Measurements from ENCODE around the gene RHBG.
"Not testable (repeated sequence)": the region's sequence is repeated elsewhere in the genome, so short reads cannot be mapped to it uniquely, and the experiment has no call there.

Gene RHBG, protein sequence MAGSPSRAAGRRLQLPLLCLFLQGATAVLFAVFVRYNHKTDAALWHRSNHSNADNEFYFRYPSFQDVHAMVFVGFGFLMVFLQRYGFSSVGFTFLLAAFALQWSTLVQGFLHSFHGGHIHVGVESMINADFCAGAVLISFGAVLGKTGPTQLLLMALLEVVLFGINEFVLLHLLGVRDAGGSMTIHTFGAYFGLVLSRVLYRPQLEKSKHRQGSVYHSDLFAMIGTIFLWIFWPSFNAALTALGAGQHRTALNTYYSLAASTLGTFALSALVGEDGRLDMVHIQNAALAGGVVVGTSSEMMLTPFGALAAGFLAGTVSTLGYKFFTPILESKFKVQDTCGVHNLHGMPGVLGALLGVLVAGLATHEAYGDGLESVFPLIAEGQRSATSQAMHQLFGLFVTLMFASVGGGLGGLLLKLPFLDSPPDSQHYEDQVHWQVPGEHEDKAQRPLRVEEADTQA

DNA sequence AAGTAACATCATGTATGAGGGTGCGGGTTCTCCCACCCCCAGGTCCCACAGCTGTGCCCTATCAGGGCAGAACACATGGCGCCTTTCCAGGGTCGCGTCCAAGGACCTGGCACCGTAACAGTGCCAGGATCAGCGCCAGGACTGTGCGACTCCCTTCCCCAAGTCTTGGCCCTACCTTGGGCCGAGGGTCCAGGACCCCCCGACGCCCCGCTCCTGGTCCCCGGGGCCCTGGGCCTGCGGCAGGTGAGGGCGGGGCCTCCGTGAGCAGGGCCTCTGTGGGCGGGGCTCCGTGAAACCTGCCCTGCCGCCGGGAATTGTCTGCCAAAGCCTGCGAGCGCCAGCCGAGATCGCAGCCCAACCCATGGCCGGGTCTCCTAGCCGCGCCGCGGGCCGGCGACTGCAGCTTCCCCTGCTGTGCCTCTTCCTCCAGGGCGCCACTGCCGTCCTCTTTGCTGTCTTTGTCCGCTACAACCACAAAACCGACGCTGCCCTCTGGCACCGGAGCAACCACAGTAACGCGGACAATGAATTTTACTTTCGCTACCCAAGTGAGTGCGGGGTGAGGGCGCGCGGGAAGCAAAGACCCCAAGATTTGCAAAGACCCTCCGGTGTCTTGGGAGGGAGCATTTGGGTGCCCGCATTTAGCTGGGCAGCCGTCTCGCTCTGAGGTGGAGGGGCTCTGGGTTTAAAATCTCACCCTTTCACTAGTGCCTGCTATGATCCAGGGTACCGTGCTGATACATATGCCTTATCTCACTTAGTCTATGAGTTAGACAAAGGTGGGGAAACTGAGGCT lies at the start of gene RHBG:
Gene RHBG, plus strand, starts transcription at position 323 of the 796 bp plus-strand sequence. Its CDS starts 39 bp downstream, at position 362.
- DNase-seq (ENCODE audit: low spot score) = no peak

- no peak for DNase-seq (ENCODE audit: low spot score)
These were observed 49.3 kb upstream of the RHBG start for GRCh38 chr1:156319664-156320063.

GRCh38 chr1:156320560-156320959 lies 48.5 kb upstream of the RHBG start:
- no peak for DNase-seq (ENCODE audit: low spot score)

GRCh38 chr1:156323179-156323578 lies 45.8 kb upstream of the RHBG start:
- not testable (repeated sequence) for DNase-seq (ENCODE audit: low spot score)

- DNase-seq (ENCODE audit: low spot score) = no peak
These were observed 32.8 kb upstream of the RHBG start for GRCh38 chr1:156336242-156336641.

DNA sequence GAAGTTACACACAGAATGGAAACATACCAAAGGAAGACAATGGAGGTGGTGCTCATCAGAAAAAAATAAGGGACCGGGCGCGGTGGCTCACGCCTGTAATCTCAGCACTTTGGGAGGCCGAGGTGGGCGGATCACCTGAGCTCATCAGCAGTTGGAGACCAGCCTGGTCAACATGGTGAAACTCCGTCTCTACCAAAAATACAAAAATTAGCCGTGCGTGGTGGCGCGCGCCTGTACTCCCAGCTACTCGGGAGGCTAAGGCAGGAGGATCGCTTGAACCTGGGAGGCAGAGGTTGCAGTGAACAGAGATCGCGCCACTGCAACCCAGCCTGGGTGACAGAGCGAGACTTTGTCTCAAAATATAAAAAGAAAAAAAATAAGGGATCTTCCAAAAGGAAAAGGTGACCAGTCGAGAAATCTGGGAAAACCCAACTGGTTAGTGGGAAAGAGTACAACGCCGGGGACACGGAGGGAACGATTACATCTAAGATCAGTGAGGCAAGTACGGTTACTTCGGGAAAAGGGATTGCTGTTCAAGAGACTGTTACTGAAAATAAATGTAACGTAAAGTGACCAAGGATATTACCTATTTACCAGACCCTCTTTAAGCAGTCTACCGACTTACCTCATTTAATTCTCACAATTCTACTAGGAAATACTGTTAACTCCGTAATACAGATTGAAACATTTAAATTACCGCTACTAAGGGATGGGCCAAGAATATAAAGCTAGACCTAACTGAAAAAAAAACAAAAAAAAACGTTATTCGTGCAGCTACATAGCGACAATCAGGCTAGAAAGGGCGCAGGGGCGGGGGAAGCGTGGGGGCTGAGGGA lies 31.7 kb upstream of the RHBG start:
- no peak for DNase-seq (ENCODE audit: low spot score)

- DNase-seq (ENCODE audit: low spot score) = no peak
These were observed 31.2 kb upstream of the RHBG start for GRCh38 chr1:156337888-156338179.

GRCh38 chr1:156338180-156338976 lies 30.6 kb upstream of the RHBG start, which contains the start of the genes CCT3 and TSACC:
TSS of gene CCT3 (minus strand) at chr1:156338292. CDS start at chr1:156338184, 108 bp downstream.
TSS of gene TSACC (plus strand) at chr1:156338526. CDS start at chr1:156339758, 1,232 bp downstream.
- DNase-seq (ENCODE audit: low spot score) = peak; percentile 100

DNA sequence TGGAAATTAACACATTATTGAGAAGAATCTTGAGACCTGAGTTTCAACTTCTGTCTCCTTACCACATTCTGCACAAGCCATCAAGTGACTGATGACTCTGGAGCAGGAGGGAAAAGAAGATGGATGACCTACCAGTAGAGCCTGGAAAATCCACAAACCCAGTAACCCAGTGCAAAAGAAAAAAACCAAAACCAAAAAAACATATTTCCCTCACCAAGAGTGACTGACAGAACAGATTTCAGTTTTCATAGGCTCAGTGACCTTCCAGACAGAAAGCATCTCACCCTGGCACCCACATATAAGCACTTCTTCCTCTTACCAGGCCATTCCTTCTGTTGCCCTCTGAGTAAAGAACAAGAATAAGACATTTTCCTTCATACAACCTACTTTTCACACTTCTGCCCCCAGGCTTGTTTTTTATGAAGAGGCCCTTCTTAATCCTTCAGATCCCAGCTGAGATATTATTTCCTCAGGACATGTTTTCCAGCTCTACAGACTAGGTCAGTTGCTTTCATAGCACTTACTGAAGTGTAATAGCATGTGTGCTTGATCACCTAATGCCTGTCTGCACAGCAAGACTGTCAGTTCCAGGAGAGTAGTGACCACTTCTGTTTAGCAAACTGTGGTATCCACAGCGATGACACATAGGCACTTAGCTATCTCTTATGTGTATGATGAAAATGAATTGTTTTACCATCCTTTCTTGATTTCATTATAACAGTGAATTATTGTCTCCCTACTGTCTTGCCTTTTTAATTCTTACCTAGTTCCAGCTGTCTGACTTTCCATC lies 26.6 kb upstream of the RHBG start:
- peak; percentile 1 for DNase-seq (ENCODE audit: low spot score)

DNA sequence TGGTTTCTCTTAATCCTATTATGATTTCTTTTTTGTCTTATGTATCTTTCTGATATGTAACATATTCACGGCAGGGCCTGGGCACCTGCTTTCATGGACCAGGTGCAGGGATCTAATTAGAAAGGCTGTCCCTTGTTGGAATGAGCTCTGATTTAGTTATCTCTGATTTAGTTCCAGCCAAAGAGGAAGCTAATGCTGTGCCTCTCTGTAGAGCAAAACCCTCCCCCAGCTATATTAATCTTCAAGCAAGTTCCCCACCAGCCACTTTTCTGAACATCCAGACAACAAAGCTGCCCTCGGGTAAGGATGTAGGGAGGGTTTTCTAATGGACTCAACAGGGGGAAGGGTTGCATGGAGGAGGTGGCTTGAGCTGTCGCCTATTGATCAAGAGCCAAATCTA lies 24.6 kb upstream of the RHBG start:
- no peak for DNase-seq (ENCODE audit: low spot score)

GRCh38 chr1:156346035-156346434 lies 23.0 kb upstream of the RHBG start:
- DNase-seq (ENCODE audit: low spot score) = not testable (repeated sequence)

GRCh38 chr1:156346636-156347035 lies 22.4 kb upstream of the RHBG start:
- no peak for DNase-seq (ENCODE audit: low spot score)

DNA sequence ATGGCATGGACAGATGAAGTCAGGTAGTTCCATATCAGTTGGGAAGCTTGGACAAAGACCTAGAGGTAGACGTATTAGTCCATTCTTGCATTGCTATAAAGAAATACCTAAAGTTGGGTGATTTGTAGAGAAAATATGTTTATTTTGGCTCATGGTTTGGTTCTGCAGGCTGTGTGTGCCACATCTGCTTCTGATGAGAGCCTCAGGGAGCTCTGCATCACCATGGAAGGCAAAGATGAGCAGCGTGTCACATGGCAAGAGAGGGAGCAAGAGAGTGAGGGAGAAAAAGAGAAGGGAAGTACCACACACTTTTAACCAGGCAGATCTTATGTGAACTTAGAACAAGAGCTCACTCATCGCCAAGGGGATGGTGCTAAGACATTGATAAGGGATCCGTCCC lies 21.7 kb upstream of the RHBG start:
- peak; percentile 4 for DNase-seq (ENCODE audit: low spot score)

GRCh38 chr1:156352481-156352880 lies 16.5 kb upstream of the RHBG start:
- not testable (repeated sequence) for DNase-seq (ENCODE audit: low spot score)

DNA sequence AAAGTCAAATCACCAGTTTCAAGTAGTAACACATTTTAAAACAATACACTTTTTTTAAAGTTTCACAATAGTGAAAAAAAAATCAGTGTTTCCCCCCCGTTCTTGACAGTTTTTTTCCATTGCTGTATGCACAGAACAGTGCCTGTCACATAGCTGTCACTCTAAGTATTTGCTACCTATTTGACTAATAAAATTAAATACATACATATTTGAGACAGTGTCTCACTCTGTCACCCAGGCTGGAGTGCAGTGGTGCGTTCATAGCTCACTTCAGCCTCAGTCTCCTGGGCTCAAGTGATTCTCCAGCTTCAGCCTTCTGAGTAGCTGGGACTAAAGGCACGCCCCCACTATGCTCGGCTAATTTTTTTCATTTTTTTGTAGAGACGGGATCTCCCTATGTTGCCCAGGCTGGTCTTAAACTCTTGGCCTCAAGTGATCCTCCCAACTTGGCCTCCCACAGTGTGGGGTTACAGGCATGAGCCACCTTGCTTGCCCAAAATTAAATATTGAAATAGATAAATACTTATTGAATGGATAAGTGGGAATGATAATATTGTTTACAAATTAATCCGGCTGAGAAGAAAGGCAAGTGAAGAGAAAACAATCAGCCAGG lies 12.6 kb upstream of the RHBG start:
- no peak for DNase-seq (ENCODE audit: low spot score)

GRCh38 chr1:156356875-156357534 lies 12.0 kb upstream of the RHBG start:
- no peak for DNase-seq (ENCODE audit: low spot score)

GRCh38 chr1:156357977-156358376 lies 11.0 kb upstream of the RHBG start:
- no peak for DNase-seq (ENCODE audit: low spot score)

DNA sequence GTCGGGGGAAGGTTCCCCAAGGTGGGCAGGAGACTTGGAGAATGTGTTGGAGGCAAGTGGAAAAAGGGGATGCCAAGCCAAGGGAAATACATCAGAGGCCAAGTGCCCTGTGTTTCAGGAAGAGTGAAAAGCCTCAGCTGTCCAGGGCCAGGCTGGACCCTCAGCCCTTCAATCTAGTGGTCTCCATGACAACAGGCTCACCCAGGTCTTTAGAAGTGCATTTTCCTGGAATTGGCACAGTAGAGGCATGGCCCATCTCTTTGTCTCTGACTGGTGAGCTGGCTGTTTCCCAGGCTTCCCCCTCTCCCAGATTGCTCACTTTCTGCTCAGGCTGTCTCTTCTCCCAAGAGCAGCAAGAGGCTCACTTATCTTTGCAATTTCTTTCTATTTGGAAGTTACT lies 10.4 kb upstream of the RHBG start:
- no peak for DNase-seq (ENCODE audit: low spot score)

- no peak for DNase-seq (ENCODE audit: low spot score)
These were observed 9.8 kb upstream of the RHBG start for GRCh38 chr1:156359249-156359648.
